ENCODE measurements around the gene ASXL3. TPM values are rescaled to one million over a fixed set of nuclear protein-coding genes. Genes with fewer than 3 reads are reported as not detected.

The ASXL3 gene
- total and polyA plus RNA-seq, 9 of the 15 experiments (the other 6 are each of a cell fraction or from before 2014, with no cell fraction given), result not detected

- TF ChIP-seq CREB3 (tag; conservative IDR thresholded peaks at IDR 0.05; ENCODE audit: low read depth) (no peak), SREBF1 (IDR thresholded peaks at IDR 0.05; ENCODE audit: borderline replicate concordance, low read depth, low read length) (no peak)
Measured at GRCh38 chr18:33682436-33682835, 104.4 kb downstream of the ASXL3 start (continued).

- POLR2A ChIA-PET, result no interaction called here
- TF ChIP-seq HNRNPLL (IDR thresholded peaks at IDR 0.05; ENCODE audit: low read depth, low read length, poor library complexity, severe bottlenecking) (no peak), PURB (CRISPR knock-in tag; IDR thresholded peaks at IDR 0.05; ENCODE audit: low read depth) (no peak), FOXJ2 (tag; IDR thresholded peaks at IDR 0.05) (no peak), SIN3A (IDR thresholded peaks at IDR 0.05; ENCODE audit: borderline replicate concordance in 2 of 2, control insufficient read depth in 1 of 2, low read depth in 2 of 2, low read length in 2 of 2) (no peak), ZC3H8 (IDR thresholded peaks at IDR 0.05) (no peak), USF2 (CRISPR knock-in tag; IDR thresholded peaks at IDR 0.05) (no peak), CBX2 (IDR thresholded peaks at IDR 0.05; ENCODE audit: insufficient read depth, low read length, poor library complexity, severe bottlenecking) (no peak), ATF4 (CRISPR knock-in tag; IDR thresholded peaks at IDR 0.05) (no peak), CTBP1 (IDR thresholded peaks at IDR 0.05; ENCODE audit: borderline replicate concordance) (no peak), KLF16 (IDR thresholded peaks at IDR 0.05) (no peak), SRF (CRISPR knock-in tag; IDR thresholded peaks at IDR 0.05) (no peak), ATF1 (CRISPR knock-in tag; IDR thresholded peaks at IDR 0.05) (no peak), ATF1 (tag; IDR thresholded peaks at IDR 0.05) (no peak), FIP1L1 (IDR thresholded peaks at IDR 0.05; ENCODE audit: low read depth, low read length, poor library complexity, severe bottlenecking) (no peak), C11orf30 (IDR thresholded peaks at IDR 0.05; ENCODE audit: low read depth) (no peak), HIVEP1 (CRISPR knock-in tag; IDR thresholded peaks at IDR 0.05) (no peak), SAP30 (IDR thresholded peaks at IDR 0.05; ENCODE audit: borderline replicate concordance, insufficient read depth, low read depth, low read length, poor library complexity, severe bottlenecking) (no peak), ZKSCAN1 (IDR thresholded peaks at IDR 0.05; ENCODE audit: low read depth, low read length) (no peak), ETV1 (tag; conservative IDR thresholded peaks at IDR 0.05; ENCODE audit: low read depth) (no peak)
- Histone ChIP-seq H3K9me1 (ENCODE audit: control insufficient read depth, insufficient read depth, low read length) (no peaks in the 10 kb centered on the region), H4K20me1 (replicated peaks; ENCODE audit: control insufficient read depth, insufficient read depth, low read length) (no peaks in the 10 kb centered on the region), H3K9ac (ENCODE audit: insufficient read depth in 1 of 2, low read depth in 2 of 2, low read length in 2 of 2) (no peak overlapping the region), H3K4me2 (ENCODE audit: insufficient read depth, low read length) (no peak overlapping the region), H2AFZ (ENCODE audit: low read depth, low read length) (no peak overlapping the region), H3K27ac (ENCODE audit: extremely low read depth, low read depth, low read length) (no peak overlapping the region), H3K79me2 (ENCODE audit: control insufficient read depth, insufficient read depth, low read length) (no peaks in the 10 kb centered on the region), H3K36me3 (ENCODE audit: control insufficient read depth, insufficient read depth, low read length) (no peaks in the 10 kb centered on the region), H3K4me1 (replicated peaks in 1 of 2; ENCODE audit: control insufficient read depth in 2 of 2, insufficient read depth in 2 of 2, low read length in 2 of 2) (no peaks in the 10 kb centered on the region), H3K27me3 (ENCODE audit: control insufficient read depth in 2 of 2, insufficient read depth in 2 of 2, low read length in 2 of 2) (no peaks in the 10 kb centered on the region), H3K4me3 (no peak overlapping the region), H3K9me3 (replicated peaks; ENCODE audit: control insufficient read depth, insufficient read depth, low read depth, low read length) (no peaks in the 10 kb centered on the region)
- CTCF ChIA-PET (ENCODE audit: low intra/inter-chr PET ratio), result no interaction called here
- FAIRE-seq (no peak), DNase-seq (ENCODE audit: extremely low read depth in 1 of 4, low spot score in 3 of 4) (no peak), ATAC-seq (no peak)
- no TSS peak for BruUV-seq (replicated peaks)
- in situ Hi-C loops (cut with MboI) (no loop called here), intact Hi-C loops (cut with micrococcal nuclease) (no loop called here)
- WGBS (ENCODE audit: insufficient coverage, low coverage, missing lambda C conversion rate), result 0% methylated on average over 2 of the region's 2 CpGs
Measured at GRCh38 chr18:33694593-33694992, 116.6 kb downstream of the ASXL3 start.

All from K562 (cell line).